AML-193 (cell line): ENCODE measurements around the gene KRT16.
A peak's percentile ranks its signal among the peaks of the same experiment; 100 is the strongest.
"Not testable (repeated sequence)": the region's sequence is repeated elsewhere in the genome, so short reads cannot be mapped to it uniquely, and the experiment has no call there.

Experiments
- DNase-seq, 2 experiments: peaks; one replicate each; lab custom pipeline; 2025; lab: John Stamatoyannopoulos, UW

Gene KRT16

DNA sequence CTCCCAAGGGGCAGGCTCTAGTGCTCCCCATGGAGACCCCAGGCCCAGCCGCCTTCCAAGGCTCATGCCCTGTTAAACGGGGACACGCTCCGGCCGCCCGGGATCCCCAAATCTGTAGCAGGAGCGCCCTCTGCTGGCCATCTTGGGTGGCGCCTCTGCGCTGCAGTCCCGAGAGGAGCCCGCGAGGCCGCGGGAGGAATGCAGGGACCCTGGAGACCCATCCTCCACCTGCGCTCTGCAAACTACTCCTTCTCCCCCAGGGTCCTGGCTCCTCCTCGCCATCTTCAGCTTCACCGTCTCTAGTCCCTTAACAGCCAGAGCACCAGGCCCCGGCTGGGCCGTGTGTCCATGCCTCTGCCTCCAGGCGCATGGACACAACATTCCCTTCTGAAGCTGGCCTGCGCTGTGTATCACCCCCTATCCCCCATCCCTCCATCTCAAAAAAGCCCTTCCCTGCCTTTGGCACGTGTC is 35.4 kb upstream of the KRT16 start:
- DNase-seq, result peak; percentile 72 to 76

DNA sequence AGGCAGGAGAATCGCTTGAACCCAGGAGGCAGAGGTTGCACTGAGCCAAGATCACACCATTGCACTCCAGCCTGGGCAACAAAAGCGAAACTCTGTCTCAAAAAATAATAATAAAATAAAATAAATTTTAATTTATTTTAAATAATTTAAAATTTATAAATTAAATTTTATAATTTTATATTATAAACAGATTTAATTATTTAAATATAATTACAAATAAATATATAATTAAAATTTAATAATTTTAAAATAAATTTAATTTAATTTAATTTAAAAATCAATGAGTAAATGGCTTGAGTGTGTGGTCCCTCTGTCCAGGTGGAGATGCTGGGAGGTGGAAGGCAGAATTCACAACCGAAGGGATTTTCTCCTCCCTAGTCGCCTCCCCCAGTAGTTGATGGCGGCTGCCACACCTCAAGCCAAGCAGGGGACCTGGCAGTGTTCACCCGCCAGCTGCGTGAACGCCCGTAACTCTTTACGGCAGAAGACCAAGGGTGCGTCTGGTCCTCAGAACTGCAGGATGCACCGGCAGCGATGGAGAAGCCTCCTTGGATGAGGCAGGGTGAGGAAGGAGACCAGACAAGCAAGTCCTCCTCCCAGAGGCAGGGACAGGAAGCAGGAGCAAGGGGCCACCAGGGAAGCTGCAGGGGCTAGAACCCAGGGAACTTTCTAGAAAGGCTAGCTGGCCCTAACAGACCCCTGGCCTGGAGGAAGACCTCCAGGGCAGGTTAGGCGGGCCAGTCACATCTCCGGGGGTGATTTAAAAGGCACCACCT is 34.7 kb upstream of the KRT16 start:
- no peak for DNase-seq

DNA sequence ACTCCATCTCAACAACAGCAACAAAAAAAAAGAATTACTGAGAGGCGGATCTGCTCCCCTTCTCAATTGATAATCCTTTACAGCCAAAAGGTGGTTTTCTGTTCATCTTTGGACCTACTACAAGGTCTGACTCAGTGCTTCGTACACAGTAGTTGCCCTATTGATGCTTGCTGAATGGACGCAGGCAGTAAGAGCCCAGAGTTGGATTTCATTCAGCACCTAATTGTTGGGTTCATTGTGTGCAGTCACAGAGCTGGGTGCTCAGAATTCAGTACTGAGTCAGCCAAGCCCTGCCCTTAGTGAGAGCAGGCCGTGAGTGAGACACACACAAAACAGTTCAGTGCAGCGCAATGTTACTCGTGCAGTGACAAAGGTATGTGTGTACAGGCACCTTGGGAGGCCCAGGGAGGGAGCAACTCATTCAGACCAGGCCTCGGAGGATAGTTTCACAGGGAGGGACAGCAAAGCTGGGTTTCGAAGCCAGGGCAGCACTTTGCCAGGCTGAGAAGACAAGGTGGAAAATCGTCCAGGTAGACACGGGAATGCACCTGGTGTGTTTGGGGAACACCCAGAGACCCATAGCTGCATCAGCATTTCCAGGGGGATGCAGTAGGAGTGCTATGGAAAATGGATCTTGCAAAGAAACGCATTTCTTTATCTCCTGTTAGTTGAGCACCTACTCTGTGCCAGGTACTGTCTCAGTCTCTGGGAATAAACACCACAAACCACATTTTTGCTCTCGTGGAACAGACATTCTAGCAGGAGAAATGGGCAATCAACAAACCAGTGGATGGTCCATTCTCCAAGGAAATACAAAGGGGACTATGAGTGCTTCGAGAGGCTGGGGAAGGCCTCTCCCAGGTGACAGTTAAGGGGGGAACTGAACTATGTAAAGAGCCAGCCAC is 29.9 kb upstream of the KRT16 start:
- no peak for DNase-seq

DNA sequence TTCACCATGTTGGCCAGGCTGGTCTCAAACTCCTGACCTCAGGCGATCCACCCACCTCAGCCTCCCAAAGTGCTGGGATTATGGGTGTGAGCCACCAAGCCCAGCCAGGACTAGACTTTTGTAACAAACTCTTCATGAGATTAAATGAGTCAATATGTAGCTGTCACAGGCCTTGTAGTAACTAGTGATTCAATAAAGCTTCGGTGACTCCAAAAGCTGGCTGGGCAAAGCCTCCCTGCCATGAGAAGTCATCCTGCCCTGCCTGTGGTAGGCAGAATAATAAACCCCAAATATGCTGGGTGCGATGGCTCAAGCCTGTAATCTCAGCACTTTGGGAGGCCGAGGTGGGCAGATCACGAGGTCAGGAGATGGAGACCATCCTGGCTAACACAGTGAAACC is 28.0 kb upstream of the KRT16 start:
- DNase-seq, result not testable (repeated sequence)

DNA sequence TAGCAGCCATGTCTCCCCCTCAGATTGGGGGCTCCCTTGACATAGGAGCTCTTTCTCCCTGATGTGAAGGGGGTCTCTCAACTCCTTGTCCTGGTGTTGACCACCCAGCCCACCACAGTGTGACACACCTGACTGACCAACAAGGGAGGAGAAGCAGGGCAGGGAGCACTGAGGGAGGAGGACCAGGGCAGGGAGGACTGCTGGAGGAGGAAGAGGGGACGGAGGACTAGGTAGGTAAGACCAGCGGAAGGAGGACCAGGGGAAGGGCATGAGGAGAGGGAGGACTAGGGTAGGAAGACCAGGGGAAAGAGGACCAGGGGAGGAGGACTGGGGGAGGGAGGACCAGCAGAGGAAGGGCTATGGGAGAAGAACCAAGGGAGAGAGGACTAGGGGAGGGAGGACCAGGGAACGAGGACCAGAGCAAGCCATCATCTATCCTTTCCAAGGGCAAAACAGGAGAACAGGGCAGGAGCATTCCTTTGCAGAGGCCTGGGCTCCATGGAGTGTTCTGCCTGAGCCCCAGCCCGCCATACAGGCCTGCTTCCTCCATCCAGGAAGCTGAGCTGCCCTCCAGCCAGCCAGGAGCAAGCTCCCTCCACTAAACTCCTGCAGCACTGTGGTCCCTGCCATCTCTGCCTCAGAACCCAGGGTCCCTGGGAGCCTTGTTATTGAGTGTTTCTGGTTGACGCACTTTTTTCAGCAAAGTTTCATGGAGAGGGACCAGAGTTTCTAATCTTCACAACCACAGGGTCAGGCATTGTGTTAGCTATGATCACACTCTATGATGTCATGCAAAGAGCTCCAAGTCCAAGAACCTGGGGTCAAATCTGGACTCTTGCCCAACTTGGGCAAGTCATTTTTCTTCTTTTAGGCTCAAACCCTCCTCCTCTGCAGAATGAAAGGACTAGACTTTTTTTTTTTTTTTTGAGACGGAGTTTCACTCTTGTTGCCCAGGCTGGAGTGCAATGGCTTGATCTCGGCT is 27.2 kb upstream of the KRT16 start:
- DNase-seq, result no peak

DNA sequence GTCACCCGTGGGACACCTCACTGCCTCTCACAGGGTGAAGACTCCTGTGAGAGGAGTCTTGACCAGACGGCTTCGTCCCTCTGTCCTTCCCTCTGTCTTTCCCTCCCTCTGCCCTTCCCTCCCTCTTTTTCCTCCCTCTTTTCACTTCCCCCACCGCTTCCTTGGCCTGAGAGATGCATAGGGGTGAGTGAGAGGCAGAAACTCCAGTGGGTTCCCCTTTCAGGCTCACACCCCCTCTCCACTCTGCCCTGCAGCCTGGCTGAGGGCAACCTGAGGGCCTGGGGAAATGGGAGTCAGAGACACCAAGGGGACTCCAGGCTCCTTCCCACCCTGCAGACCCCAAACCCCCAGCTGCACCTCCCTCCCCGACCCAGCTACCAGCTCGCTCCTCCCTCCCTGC is 26.4 kb upstream of the KRT16 start:
- no peak for DNase-seq

DNA sequence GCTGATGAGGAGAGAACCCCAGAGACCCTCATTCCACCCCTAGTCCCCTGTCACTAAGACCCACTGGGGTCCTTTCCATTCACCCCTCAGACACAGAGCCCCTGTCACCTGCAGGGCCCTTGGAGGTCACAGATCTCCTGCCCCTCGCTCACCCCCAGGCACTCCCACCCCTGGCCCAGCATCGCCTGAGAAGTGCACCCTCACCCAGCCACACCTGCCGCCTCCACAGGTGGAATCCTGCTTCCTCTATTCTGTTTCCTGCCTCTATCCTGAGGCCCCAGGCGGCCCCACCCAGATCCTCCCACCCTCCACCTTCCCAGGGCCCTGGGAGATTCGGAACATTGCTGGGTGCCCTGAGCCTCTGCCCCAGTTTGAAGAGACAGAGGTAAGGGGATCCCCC is 25.6 kb upstream of the KRT16 start:
- no peak for DNase-seq

DNA sequence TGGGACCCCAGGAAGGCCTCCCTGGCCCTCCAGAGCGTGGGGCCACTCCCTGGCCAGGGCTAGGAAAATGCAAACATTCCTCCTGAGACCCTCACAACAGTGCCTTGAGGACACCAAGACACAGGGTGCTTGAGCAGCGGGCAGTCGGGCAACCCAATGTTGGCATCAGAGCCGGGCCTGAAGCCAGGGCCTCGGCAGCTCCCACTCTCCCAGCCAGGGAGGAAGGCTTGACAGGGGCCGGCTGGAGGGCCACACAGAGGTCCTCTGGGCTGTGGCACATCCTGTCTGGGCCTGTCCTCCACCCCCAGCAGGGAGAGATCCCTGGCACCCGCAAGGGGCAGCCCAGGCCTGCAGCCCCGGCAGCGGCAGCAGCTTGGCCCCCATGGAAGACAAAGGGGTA is 24.1 kb upstream of the KRT16 start:
- DNase-seq, result no peak

DNA sequence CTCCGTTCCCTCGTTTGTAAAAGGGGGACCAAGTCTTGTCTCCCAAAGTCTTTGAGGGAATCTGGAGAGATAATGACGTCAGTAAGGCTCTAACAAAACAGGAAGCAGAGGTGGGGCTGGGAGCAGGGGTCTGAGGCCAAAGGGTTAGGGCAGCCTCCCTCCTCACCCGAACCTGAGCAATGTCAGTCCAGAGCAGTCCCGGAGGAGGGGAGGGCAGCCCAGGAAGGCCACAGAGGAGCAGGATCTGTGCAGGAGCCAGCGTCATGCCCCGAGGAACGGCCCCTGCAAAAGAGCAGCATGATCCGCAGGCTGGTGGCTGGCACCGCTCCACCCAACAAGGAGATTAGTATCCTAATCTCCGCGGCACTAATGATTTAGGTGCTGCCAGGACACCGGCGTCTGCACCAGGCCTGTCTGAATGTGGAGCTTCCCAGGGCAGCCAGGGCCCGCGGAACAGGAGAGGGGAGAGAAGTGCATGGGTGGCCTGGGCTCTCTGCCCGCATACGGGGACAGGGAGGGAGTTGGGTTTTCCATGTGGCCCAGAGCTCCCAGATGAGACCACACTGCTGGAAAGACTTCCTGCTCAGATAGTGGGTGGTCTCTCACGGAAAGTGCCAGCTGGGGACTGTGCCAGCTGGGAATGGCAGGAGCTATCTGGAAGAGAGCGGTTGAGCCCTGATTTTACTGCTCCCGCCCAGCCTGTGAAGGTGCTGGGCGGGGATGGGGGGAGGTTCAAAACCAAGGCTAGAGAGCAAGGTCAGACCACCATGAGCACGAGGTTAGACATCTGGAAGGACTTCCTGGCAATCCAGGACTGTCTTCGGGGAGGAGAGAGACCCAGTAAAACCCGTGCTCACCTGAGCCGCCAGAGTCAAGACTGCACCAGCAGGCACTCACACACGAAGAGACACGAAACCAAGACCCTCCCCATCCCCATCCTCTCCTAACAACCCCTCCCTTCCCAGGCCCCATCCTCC is 22.8 kb upstream of the KRT16 start:
- DNase-seq, result no peak

DNA sequence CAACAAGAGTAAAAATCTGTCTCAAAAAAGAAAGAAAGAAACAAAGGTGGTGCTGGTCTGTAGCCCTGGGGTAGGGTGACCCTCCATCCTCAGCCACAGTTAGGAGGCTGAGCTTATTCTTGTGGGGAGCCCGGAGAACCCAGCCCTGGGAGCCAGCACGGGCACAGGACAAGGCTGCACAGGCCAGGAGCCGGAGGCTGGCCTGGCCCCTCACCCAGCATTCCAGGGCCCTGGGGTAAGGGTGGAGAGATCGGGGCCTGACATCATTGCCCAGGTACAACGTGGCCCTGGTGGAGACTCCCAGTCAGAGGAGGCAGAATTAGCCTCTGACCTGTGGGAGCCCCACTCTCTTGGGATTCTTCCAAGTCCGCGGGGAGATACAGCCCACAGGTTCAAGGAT is 22.1 kb upstream of the KRT16 start:
- no peak for DNase-seq

DNA sequence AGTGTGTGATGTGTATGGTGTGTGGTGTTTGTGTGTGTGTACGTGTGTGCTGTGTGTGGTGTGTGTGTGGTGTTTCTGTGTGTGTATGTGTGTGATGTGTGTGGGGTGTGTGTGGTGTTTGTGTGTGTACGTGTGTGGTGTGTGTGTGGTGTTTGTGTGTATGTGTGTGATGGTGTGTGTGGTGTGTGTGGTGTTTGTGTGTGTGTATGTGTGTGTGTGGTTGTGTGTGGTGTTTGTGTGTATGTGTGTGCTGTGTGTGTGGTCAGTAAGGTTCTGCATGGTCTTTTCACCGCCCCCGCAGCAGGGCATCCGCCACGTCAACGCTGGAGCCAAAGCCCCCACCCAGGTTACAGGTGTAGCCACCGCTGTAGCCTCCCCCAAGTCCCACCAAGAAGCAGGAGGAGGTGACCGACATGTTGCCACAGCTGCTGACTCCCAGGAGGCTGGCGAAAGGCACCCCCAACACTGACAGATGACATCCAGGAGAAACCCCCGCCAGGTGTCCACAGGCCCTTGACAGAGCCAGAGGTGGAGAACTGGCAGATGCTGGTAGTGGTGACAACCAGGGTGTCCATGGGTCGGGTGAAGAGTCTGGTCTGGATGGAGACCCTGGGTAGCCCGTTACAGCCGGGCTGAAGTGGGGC is 21.1 kb upstream of the KRT16 start:
- DNase-seq, result no peak

DNA sequence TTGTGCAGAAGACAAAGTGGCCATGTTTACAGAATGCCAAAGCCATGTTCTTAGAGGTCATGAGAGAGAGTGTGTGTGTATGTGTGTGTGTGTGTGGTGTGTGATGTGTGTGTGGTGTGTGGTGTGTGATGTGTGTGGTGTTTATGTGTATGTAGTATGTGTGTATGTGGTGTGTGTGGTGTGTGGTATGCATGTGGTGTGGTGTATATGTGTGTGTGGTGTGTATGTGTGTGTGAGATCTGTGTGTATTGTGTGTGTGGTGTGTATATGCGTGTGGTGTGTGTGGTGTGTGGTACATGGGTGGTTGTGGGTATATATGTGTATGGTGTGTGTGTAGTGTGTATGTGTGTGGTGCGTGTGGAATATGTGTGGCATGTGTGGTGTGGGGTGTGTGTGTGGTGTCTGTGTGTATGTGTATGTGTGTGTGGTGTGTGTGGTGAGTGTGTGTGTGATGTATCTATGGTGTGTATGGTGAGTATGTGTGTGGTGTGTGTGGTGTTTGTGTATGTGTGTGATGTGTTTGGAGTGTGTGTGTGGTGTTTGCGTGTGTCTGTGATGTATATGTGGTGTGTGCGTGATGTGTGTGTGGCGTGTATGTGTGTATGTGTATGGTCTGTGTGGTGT is 20.0 kb upstream of the KRT16 start:
- no peak for DNase-seq

DNA sequence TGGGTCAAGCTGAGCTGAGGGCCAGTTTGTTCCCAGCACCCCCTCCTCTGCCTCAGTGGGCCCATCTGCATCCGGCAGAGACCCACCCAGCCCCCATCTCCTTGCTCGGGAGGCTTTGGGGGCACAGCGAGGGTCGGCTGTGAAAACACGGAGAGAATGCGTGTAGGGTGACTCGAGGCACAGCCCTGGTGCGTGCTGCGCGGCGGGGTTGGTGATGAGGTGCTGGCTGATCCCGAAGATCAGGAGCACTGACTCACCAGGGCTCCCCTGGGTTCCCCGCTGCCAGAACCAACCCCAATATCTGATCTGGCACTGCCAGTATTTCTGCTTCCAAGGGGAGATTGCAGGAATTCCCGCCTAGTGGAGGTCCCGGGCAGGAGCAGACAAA is 19.3 kb upstream of the KRT16 start:
- DNase-seq, result no peak

DNA sequence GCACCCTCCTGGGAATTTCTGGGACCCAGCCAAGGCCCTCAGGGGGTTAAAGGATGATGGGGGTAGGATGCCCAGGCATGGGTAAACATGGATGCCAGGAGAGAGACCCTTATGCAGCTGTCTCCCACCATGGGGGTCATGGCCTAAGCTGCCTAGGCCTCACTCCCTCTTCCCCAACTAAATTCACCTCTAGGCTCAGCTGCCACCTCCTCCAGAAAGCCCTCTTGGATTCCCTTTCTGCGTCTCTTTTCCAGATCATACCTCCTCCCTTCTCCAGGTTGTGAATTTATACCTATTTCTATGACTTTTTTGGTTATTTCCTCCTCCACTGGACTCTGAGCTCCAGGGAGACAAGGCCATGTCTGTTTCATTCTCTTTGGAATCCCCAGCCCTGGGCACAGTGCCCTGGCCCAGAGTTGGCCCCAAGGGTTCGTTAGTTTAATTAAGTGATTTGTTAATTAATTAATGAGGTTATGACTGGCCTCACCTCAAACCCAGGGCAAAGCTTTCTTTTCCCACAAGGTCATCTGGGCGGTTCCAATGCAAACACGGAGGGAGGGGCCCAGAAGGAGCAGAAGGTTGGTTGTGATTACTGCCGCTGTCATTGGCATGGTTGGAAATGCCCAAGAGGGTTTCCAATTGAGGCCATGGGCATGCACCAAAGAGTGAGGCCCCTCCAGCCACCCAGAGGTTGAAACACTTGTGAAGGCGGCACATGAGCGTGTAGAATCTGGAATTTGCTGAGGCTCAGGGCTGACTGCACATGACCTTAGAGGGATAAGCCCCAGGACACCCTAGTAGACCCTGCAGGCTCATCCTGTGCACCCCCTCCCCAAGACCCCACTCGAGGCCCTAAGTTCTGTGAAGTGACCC is 18.7 kb upstream of the KRT16 start:
- DNase-seq, result no peak

DNA sequence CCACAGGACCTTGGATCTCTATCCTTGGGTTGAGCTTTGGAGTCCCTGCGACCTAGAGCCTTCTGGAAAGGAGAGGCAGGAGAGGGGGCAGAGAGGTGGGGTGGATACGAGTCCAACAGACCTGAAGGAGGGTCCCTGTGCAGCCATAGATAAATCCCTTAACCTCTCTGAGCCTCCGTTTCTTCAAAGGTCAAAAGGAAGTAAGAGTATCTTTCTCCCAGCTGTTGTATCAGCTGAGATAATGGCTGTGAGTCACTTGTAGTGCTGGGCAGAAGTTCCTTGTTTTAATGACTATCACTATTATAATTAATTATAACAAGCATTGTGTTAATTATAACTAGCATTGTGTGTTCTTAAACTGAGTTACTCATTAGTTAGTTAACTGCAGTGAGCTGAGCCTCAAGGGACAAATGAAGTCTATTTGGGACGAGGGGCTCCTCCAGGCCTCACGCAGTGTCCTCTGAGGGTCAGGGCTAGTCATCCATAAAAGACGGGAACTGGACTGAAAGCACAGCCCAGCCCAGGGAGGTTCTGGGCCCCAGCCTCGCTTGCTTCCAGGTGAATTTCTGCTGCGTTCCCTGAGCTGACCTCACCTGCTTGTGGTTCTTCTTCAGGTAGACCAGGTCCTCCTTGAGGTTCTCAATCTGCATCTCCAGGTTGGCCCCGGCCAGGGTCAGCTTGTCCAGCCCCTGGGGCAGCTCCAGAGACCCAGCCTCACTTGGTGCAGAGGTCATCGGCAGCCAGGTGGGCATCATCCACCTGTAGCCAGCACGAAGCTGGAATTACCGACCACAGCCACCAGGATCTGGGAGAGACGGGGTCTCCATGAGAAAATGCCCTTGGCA is 17.5 kb upstream of the KRT16 start:
- no peak for DNase-seq

DNA sequence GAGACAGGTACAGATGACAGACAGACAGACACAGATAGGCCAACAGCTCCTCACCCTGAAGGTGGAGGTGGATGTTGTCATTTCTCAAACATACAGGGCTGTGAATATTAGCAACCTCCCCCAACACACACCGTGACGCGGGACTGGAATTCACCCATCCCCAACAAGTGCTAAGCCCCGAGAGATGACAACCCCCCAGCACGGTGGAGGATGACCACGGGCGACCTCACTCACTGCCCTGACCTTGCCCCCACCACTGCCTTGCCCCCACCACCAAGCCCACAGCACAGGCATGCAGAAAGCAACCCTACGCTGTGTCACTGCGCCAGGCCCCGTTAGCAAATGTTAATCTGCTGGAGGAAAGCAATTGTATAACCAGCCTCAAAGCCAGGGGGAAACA is 16.7 kb upstream of the KRT16 start:
- DNase-seq, result no peak

DNA sequence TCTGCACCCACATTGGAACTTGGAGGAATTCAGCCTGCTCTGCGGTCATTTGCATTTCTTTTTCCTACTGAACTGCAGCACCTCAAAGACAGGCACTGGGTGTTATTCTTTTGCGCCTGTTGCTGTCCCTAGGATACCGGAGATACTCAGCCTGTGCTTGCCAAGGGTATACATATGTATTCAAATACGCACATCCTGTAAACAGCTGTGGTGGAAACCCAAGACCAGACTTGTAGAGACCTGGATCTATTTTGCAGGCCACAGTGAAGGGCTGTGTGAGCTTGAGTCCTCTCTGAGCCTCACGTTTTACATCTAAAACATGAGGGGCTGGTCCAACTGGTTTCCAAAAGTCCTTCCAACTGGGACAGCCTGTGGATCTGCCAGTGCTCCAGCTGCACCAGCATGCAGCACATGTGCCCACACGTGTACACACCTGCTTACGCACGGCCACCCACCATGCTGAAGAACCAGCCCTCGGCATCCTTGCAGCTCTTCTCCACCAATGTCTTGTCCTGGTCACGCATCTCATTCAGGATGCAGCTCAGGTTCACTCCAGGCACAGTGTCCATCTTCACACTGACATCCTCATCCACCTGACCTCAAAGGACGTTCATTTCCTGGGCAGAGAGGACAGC is 16.2 kb upstream of the KRT16 start:
- DNase-seq, result not testable (repeated sequence)

DNA sequence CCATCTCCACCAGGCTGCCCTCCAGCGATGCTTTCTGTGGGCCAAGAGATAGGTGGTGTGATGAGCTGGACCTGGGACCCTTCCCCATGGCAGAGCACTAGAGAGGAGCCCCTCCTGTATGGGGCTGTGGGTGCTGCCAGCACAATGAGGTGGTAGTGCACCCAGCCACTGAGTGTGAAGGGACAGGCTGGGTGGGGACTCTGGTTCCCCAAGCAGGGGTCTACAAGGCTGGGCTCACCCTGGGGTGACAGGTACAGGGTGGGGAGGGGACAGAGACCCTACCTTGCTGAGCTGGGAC is 15.5 kb upstream of the KRT16 start:
- not testable (repeated sequence) for DNase-seq
